Mesothelial cell of epicardium (in vitro differentiated cells): ENCODE results near the gene FRS2. TPM values are rescaled to one million over a fixed set of nuclear protein-coding genes. Genes with fewer than 3 reads are reported as not detected.

ENCODE experiments used
- DNase-seq, 2 experiments: peaks; one replicate each; pipeline ENCODE4 v3.0.0; 2021; ENCODE audit warnings: low spot score in 2 of 2; ENCODE audit not compliant: unreplicated experiment in 2 of 2
- H3K27ac Mint-ChIP-seq: 2 replicates; pipeline ENCODE4 v1.8.0; 2021; ENCODE audit warnings: mixed read lengths
- H3K27me3 Mint-ChIP-seq: 2 replicates; pipeline ENCODE4 v1.8.0; 2021; ENCODE audit warnings: low read depth, mixed read lengths
- H3K36me3 Mint-ChIP-seq: 2 replicates; pipeline ENCODE4 v1.8.0; 2021; ENCODE audit warnings: mixed read lengths
- H3K4me1 Mint-ChIP-seq: 2 replicates; pipeline ENCODE4 v1.8.0; 2021; ENCODE audit warnings: mixed read lengths
- H3K4me3 Mint-ChIP-seq: 2 replicates; pipeline ENCODE4 v1.8.0; 2021; ENCODE audit warnings: mild to moderate bottlenecking, moderate library complexity, mixed read lengths
- H3K9me3 Mint-ChIP-seq: 2 replicates; pipeline ENCODE4 v1.8.0; 2021; ENCODE audit warnings: mixed read lengths
- CTCF ChIP-seq: fragments of 200-600 bp; sonication (generic); IDR thresholded peaks from one replicate; pipeline ENCODE4 v1.5.0; 2021; ENCODE audit warnings: antibody characterized with exemption; ENCODE audit not compliant: unreplicated experiment
- total RNA-seq: library from RNA; stranded (reverse); gene quantifications from 3 replicates; pipeline ENCODE4 v1.2.1, GENCODE V29; 2021

FRS2 gene
- total RNA-seq, 1 donor from 2014 or later = 46.1 TPM

GRCh38 chr12:69490920-69491643 lies 20.9 kb downstream of the FRS2 start:
- DNase-seq = no peak
- no peak overlapping the region for H3K4me3 Mint-ChIP-seq
- no peak overlapping the region for H3K27ac Mint-ChIP-seq
- H3K27me3 Mint-ChIP-seq = no peaks in the 10 kb centered on the region
- peaks cover 31% of the 10 kb centered on the region for H3K36me3 Mint-ChIP-seq
- H3K4me1 Mint-ChIP-seq = peaks cover 13% of the 10 kb centered on the region
- TF ChIP-seq CTCF = no peak
- peaks cover 29% of the 10 kb centered on the region for H3K9me3 Mint-ChIP-seq

GRCh38 chr12:69492739-69493138 lies 22.6 kb downstream of the FRS2 start:
- H3K27ac Mint-ChIP-seq = no peak overlapping the region
- H3K4me3 Mint-ChIP-seq = no peak overlapping the region
- H3K27me3 Mint-ChIP-seq = no peaks in the 10 kb centered on the region
- peaks cover 16% of the 10 kb centered on the region for H3K36me3 Mint-ChIP-seq
- H3K4me1 Mint-ChIP-seq = peaks cover 13% of the 10 kb centered on the region
- DNase-seq = no peak
- no peak for TF ChIP-seq CTCF
- peaks cover 17% of the 10 kb centered on the region for H3K9me3 Mint-ChIP-seq

- H3K4me1 Mint-ChIP-seq = peaks cover 16% of the 10 kb centered on the region
- H3K27ac Mint-ChIP-seq = no peak overlapping the region
- TF ChIP-seq CTCF = no peak
- H3K9me3 Mint-ChIP-seq = peaks cover 5% of the 10 kb centered on the region
- H3K36me3 Mint-ChIP-seq = peaks cover 6% of the 10 kb centered on the region
- no peak overlapping the region for H3K4me3 Mint-ChIP-seq
- DNase-seq = no peak
- no peaks in the 10 kb centered on the region for H3K27me3 Mint-ChIP-seq
Measured at GRCh38 chr12:69495071-69495470, 24.9 kb downstream of the FRS2 start.

- no peak for TF ChIP-seq CTCF
- Mint-ChIP-seq H3K4me1 (peaks cover 19% of the 10 kb centered on the region), H3K36me3 (peaks cover 3% of the 10 kb centered on the region), H3K27ac (no peak overlapping the region), H3K9me3 (peaks cover 5% of the 10 kb centered on the region), H3K4me3 (no peak overlapping the region), H3K27me3 (no peaks in the 10 kb centered on the region)
- DNase-seq = no peak
Measured at GRCh38 chr12:69497308-69498026, 27.3 kb downstream of the FRS2 start.

- Mint-ChIP-seq H3K4me3 (no peak overlapping the region), H3K27me3 (no peaks in the 10 kb centered on the region), H3K4me1 (peaks cover 15% of the 10 kb centered on the region), H3K9me3 (peaks cover 5% of the 10 kb centered on the region), H3K27ac (no peak overlapping the region), H3K36me3 (peaks cover 1% of the 10 kb centered on the region)
- no peak for DNase-seq
- TF ChIP-seq CTCF = no peak
Measured at GRCh38 chr12:69500631-69501030, 30.4 kb downstream of the FRS2 start.
